ENCODE data around the gene SLC9A9. TPM values are rescaled to one million over a fixed set of nuclear protein-coding genes. Genes with fewer than 3 reads are reported as not detected.

SLC9A9 gene
- total RNA-seq, 4 donors from 2014 or later: 10.1 to 27.2 (median 16.7) TPM

GRCh38 chr3:143443851-143444331 is 404.4 kb downstream of the SLC9A9 start:
- peak; percentile 92 for ATAC-seq
- TF ChIP-seq CTCF (IDR thresholded peaks at IDR 0.05) (no peak), EP300 (IDR thresholded peaks at IDR 0.05) (no peak), POLR2AphosphoS5 (IDR thresholded peaks at IDR 0.05) (peak; percentile 39), POLR2A (IDR thresholded peaks at IDR 0.05) (no peak)
- peak overlapping the region in 2 of 4 donors; percentile 53 to 63 for H3K27ac ChIP-seq
- H3K36me3 ChIP-seq: no peaks in the 10 kb centered on the region
- WGBS, 2 donors (ENCODE audit: low coverage in 1 of 2): 23 to 41% methylated on average over 4 to 6 of the region's 6 CpGs
- no peaks in the 10 kb centered on the region for H3K27me3 ChIP-seq
- no peak overlapping the region for H3K4me3 ChIP-seq
- peaks cover 0 to 9% (median 8%) of the 10 kb centered on the region in 3 donors for H3K4me1 ChIP-seq
- H3K9me3 ChIP-seq: no peaks in the 10 kb centered on the region

- no peak for ATAC-seq
- no peak overlapping the region for H3K4me3 ChIP-seq
- no peaks in the 10 kb centered on the region for H3K9me3 ChIP-seq
- H3K4me1 ChIP-seq: peaks cover 0 to 9% (median 8%) of the 10 kb centered on the region in 3 donors
- no peaks in the 10 kb centered on the region for H3K36me3 ChIP-seq
- peak overlapping the region in 1 of 4 donors; percentile 35 for H3K27ac ChIP-seq
- WGBS, 2 donors (ENCODE audit: low coverage in 1 of 2): 91 to 93% methylated on average over 2 to 3 of the region's 3 CpGs
- no peaks in the 10 kb centered on the region for H3K27me3 ChIP-seq
- TF ChIP-seq EP300 (IDR thresholded peaks at IDR 0.05): no peak
- TF ChIP-seq POLR2AphosphoS5 (IDR thresholded peaks at IDR 0.05): no peak
- no peak for TF ChIP-seq POLR2A (IDR thresholded peaks at IDR 0.05)
- TF ChIP-seq CTCF (IDR thresholded peaks at IDR 0.05): no peak
These were observed 405.3 kb downstream of the SLC9A9 start for GRCh38 chr3:143442814-143443447.

- H3K9me3 ChIP-seq: no peaks in the 10 kb centered on the region
- no peaks in the 10 kb centered on the region for H3K36me3 ChIP-seq
- TF ChIP-seq POLR2AphosphoS5 (IDR thresholded peaks at IDR 0.05): no peak
- no peak for TF ChIP-seq CTCF (IDR thresholded peaks at IDR 0.05)
- ATAC-seq: no peak
- no peak overlapping the region for H3K27ac ChIP-seq
- 87 to 100% methylated on average over 1 of the region's 1 CpG for WGBS, 2 donors (ENCODE audit: low coverage in 1 of 2)
- no peaks in the 10 kb centered on the region for H3K27me3 ChIP-seq
- H3K4me3 ChIP-seq: no peak overlapping the region
- peaks cover 0 to 9% (median 8%) of the 10 kb centered on the region in 3 donors for H3K4me1 ChIP-seq
These were observed 406.6 kb downstream of the SLC9A9 start for GRCh38 chr3:143441516-143442171.

DNA sequence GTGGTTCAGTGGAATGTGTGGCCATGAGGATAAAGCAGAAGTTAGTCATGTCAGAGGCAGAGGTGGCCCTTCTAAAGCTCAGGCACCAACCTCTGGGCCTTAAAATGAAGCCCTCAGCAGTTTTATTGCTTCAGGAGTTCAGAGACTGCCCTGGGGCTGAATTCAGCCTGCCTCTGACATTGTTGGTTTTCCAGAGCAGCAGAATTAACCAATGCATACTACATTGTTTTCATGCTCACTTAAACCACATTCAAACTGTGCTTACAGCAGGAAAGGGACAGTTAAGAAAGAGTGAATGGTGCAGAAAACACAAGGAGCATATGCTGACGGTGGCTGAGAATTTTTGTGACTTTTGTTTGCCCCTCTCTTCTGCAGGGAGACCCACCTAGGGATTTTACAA is 408.5 kb downstream of the SLC9A9 start:
- no peak overlapping the region for H3K27ac ChIP-seq
- no peak for ATAC-seq
- H3K4me3 ChIP-seq: no peak overlapping the region

More for the DNA sequence above, 408.5 kb downstream of the SLC9A9 start:
- H3K27me3 ChIP-seq: no peaks in the 10 kb centered on the region
- H3K36me3 ChIP-seq: no peaks in the 10 kb centered on the region
- H3K4me1 ChIP-seq: peaks cover 0 to 9% (median 7%) of the 10 kb centered on the region in 3 donors
- H3K9me3 ChIP-seq: no peaks in the 10 kb centered on the region
- no peak for TF ChIP-seq POLR2AphosphoS5 (IDR thresholded peaks at IDR 0.05)
- TF ChIP-seq CTCF (IDR thresholded peaks at IDR 0.05): no peak
- no peak for TF ChIP-seq EP300 (IDR thresholded peaks at IDR 0.05)
- TF ChIP-seq POLR2A (IDR thresholded peaks at IDR 0.05): no peak
- 88 to 100% methylated on average over 1 of the region's 1 CpG for WGBS, 2 donors (ENCODE audit: low coverage in 1 of 2)

Data from gastroesophageal sphincter (tissue), 4 donors.